CD1c-positive myeloid dendritic cell (primary cell): ENCODE results near the gene CYP27A1.
A peak's percentile ranks its signal among the peaks of the same experiment; 100 is the strongest.

ENCODE experiments used
- DNase-seq: peaks from one replicate; pipeline ENCODE4 v3.0.0-alpha.2; 2016; ENCODE audit errors: extremely low spot score

Gene CYP27A1

GRCh38 chr2:218773881-218774280 lies 8.1 kb upstream of the CYP27A1 start:
- no peak for DNase-seq

DNA sequence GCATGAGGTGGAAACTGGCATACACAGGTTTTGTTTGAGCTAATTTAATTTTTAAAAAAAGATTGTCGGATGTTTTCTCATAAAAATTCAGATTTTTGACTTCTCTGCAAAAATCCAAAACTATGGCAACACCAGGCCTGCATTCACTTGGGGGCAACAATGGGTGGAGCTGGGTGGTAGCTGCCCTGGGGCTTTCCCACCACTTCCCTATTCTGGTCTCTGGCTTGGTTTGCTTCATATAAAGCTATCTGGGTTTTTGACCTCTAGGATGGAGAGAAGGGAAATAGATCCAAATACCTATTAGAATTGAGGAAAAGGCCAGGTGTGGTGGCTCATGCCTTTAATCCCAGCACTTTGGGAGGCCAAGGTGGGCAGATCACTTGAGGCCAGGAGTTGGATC lies 5.5 kb upstream of the CYP27A1 start:
- no peak for DNase-seq

- DNase-seq = no peak
Observed at GRCh38 chr2:218777276-218777990, 4.5 kb upstream of the CYP27A1 start.

DNA sequence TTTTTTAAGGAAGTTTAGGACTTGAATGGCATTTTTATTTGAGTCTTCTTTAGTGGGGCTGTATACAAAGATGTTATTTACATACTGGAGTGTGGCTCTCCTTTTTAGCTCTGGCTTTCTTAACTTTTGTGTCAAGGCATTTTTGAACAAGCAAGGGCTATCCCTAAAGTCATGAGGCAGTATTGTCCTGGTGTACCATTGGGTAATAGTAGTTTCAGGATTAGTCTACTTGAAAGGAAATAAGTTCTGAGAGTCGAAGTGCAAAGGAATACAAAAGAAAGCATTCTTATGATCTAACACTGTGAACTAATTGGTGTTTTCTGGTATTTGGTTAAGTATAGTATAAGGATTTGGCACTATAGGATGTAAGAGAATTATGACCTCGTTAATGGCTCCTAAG lies 1.9 kb upstream of the CYP27A1 start:
- DNase-seq = peak; percentile 41

GRCh38 chr2:218780851-218781690 lies 876 bp upstream of the CYP27A1 start:
- no peak for DNase-seq

DNA sequence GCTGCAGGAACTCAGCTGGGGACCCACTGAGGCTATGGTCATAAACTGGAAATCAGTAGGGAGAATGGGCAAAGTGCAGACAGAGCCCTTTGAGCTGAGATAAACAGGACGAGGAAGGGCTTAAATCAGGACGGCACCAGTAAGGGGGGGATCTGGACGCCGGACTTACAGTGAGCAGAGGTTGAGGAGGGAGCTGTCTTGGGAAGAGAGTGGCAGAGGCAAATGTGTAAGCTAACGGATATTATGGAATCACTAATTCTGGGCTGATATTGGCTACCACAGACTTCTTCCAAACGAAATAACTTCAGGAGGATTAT lies 539 bp downstream of the CYP27A1 start:
- no peak for DNase-seq

DNA sequence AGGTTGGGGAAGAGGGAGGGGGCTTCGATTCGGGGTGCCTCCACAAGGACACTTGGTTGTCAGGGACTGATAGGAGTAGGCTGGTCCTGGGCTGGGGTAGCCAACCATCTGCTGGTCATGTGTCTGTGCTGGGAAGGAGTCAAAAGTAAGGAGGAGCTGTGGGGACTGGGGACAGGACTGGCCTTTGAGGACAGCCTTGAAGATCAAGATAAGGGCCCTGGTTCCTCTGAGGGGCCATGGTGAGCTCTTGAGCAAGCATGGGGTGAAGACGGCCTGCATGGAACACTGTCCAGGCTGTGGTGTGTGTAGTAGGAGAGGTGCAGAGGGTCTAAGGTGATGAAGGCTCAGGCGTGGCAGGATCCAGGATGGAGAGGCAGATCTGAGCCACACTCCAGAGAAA lies 1.7 kb downstream of the CYP27A1 start:
- no peak for DNase-seq

GRCh38 chr2:218785103-218785502 lies 3.2 kb downstream of the CYP27A1 start:
- no peak for DNase-seq

DNA sequence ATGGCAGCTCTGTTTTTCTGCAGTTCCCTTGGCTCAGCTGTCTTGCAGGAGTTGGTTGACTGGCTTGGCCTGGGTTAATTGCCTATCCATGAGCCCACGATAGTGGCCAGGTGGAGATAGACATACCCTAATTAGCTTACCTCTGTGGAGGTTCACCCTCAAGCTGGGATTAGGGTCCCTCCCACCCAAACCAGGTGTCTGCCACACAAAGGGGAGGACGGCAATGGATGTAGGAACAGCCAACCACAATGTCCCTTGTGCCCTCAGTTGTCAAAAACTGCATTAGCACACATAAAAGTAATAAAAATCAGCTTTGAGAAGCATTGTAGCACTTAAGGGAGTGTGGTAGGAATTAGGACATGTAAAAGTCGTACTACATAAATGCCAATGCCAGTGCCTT lies 4.2 kb downstream of the CYP27A1 start:
- no peak for DNase-seq

GRCh38 chr2:218788529-218789255 lies 6.7 kb downstream of the CYP27A1 start:
- DNase-seq = no peak

DNA sequence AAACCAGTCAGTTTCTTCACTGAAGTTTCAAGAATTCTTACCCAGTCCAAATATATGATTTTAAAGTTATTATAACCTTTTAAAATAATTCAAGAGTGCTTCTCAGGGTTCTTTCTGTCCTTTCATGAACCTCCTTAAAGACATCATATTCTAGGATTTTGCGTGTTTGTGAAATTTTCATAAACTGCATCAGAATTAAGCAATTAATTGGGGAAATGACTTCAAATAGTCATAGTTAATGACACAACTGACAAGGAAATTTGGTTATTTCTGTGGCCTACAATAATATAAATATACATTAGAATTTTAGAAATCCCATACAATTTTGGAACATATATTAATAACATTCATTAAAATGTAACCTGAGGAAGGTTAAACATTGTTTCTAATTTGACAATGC lies 10.5 kb downstream of the CYP27A1 start:
- DNase-seq = no peak

DNA sequence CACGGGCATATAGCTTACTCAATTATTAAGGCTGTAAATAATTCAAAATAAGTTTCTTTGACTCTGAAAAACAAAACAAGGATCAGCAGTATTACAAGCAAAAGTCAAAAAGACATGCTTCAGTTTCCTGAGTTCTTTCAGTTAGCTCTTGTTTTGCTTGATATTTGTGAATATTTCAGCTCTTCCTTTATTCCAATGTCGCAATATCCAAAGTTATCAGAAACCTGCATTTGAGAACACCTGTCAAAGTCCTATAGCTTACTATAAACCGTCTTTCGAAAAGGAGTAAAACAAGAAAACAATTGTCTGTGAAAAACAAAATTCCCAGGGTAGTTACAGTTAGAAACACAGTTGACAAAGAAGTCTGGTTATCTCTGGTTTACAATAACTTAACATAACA lies 14.7 kb downstream of the CYP27A1 start:
- no peak for DNase-seq

- no peak for DNase-seq
Observed at GRCh38 chr2:218798767-218799504, 17.0 kb downstream of the CYP27A1 start.

DNA sequence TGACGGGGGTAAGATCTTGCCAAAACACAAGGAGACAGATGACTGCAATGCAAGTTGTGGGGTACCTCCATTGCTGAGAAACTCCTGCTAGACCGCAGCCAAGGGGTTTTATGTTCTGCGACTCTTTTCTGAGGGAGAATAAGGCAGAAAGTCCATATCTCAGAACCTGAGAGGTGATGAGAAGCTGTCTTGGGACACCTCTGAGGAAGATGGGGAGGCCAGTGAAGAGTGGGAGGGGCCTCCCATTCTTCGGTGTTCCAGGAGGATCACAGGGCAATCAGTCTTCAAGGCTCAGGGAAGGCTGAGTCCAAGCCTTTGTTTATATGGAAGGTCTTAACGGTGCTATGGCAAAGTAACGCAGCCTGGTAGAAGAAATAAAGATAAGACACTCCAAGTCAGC lies 18.0 kb downstream of the CYP27A1 start:
- DNase-seq = no peak

DNA sequence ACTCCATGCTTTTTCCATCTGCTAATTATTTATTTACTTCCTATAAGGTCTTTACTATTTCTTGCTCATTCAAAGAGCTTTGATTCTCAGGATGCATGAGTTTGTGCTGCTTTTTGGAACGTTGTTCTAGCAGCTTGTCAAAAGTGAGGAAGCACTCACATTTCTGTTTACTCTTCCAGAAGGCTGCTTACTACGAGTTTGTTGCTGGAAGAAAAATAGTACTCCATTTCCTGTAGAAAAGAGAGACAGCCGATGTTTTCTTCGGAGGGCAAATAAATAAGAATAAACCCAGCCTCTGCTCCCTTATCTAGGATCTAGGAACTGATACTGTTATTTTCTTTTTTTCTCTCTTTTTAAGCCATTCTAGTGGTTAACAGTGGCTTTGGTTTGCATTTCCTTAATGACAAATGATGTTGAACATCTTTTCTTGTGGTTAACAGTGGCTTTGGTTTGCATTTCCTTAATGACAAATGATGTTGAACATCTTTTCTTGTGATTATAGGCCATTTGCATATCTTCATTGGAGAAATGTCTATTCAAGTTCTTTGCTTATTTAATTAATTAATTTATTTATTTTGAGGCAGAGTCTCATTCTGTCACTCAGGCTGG lies 20.5 kb downstream of the CYP27A1 start:
- DNase-seq = no peak

GRCh38 chr2:218804817-218805216 lies 22.9 kb downstream of the CYP27A1 start:
- DNase-seq = no peak

- DNase-seq = peak; percentile 31
Observed at GRCh38 chr2:218805627-218806026, 23.7 kb downstream of the CYP27A1 start.

DNA sequence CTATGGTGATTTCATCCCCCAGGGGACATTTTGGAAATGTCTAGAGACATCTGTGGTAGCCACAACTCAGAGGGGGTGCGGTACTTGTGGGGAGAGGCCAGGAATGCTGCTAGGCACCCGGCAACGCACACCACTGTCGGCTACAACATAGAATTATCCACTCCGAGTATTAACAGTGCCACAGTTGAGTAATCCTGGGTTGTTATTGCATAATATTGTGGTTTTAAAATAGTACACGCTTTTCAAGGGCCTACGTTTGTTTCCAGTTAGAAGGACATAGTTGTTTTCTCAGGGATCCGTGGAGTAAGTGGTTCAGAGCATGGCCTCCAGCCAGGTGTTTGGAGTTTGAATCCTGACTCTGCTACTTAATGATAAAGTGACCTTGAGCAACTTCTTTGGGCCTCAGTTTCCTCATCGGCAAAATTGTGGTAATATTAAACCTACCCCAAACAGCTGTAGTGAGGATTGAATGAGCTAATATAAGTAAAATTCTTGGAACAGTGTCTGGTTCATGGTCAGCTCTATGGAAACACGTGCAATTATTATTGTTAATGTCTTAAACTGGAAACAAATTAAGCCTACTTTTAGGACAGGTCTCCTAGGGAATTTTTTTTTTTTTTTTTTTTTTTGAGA lies 24.5 kb downstream of the CYP27A1 start:
- peak; percentile 77 for DNase-seq

DNA sequence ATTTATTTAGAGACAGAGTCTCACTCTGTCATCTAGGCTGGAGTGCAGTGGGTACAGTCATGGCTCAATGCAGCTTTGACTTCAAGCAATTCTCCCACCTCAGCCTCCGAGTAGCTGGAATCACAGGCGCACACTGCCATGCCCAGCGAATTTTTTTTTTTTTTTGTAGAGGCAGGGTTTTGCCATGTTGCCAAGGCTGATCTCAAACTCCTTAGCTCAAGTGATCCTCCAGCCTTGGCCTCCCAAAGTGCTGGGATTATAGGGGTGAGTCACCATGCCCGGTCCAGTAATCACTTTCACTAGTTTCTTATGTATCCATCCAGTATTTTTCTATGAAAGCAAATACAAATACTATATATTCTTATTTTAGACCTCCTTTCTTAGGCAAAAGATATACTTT lies 25.7 kb downstream of the CYP27A1 start:
- DNase-seq = no peak

- DNase-seq = no peak
Observed at GRCh38 chr2:218809515-218809914, 27.6 kb downstream of the CYP27A1 start.

GRCh38 chr2:218810256-218810655 lies 28.3 kb downstream of the CYP27A1 start:
- DNase-seq = no peak
